KMS-11 (cell line): ENCODE data around the gene MIB2.
"Not testable (repeated sequence)": the region's sequence is repeated elsewhere in the genome, so short reads cannot be mapped to it uniquely, and the experiment has no call there.

Experiments used
- H2AFZ ChIP-seq: fragments of 200-600 bp; sonication (generic); 2 replicates; pipeline ENCODE4 v1.6.1; 2016; ENCODE audit warnings: antibody characterized with exemption, mixed run types, low read depth
- H3K27ac ChIP-seq: fragments of 200-600 bp; sonication (generic); 2 replicates; pipeline ENCODE4 v1.6.1; 2016; ENCODE audit warnings: mild to moderate bottlenecking, mixed run types
- H3K27me3 ChIP-seq: fragments of 200-600 bp; sonication (generic); 2 replicates; pipeline ENCODE4 v1.6.1; 2017; ENCODE audit warnings: mild to moderate bottlenecking, low read depth, mixed run types, moderate library complexity; ENCODE audit not compliant: insufficient read depth
- H3K36me3 ChIP-seq: fragments of 200-600 bp; sonication (generic); 2 replicates; pipeline ENCODE4 v1.6.1; 2017; ENCODE audit warnings: mild to moderate bottlenecking, mixed run types; ENCODE audit not compliant: insufficient read depth
- H3K4me1 ChIP-seq: fragments of 200-600 bp; sonication (generic); 2 replicates; pipeline ENCODE4 v1.6.1; 2016; ENCODE audit warnings: mild to moderate bottlenecking, low read depth, mixed run types; ENCODE audit not compliant: poor library complexity, severe bottlenecking
- H3K4me2 ChIP-seq: fragments of 200-600 bp; sonication (generic); 2 replicates; pipeline ENCODE4 v1.7.0; 2016; ENCODE audit warnings: mild to moderate bottlenecking, mixed run types
- H3K4me3 ChIP-seq: fragments of 200-600 bp; sonication (generic); IDR thresholded peaks from 2 replicates; pipeline ENCODE4 v1.6.1; 2017; ENCODE audit warnings: low read depth, low read length, mixed read lengths; ENCODE audit not compliant: insufficient read depth
- H3K79me2 ChIP-seq: fragments of 200-600 bp; sonication (generic); 2 replicates; pipeline ENCODE4 v1.6.1; 2016; ENCODE audit warnings: low read depth, mixed run types; ENCODE audit not compliant: insufficient read depth
- H3K9ac ChIP-seq: fragments of 200-600 bp; sonication (generic); 2 replicates; pipeline ENCODE4 v1.6.1; 2016; ENCODE audit warnings: mild to moderate bottlenecking, mixed run types
- H4K20me1 ChIP-seq: fragments of 200-600 bp; sonication (generic); 2 replicates; pipeline ENCODE4 v1.6.1; 2016; ENCODE audit warnings: mild to moderate bottlenecking, mixed run types; ENCODE audit not compliant: insufficient read depth
- CTCF ChIP-seq: fragments of 200-600 bp; sonication (generic); conservative IDR thresholded peaks from 2 replicates; pipeline ENCODE4 v1.6.1; 2017; ENCODE audit warnings: low read depth, mild to moderate bottlenecking, antibody characterized with exemption, low read length, moderate library complexity, mixed read lengths

Gene MIB2

GRCh38 chr1:1658583-1659549 lies 43.6 kb downstream of the MIB2 start, which contains the start of gene CDK11B:
CDK11B (minus strand) TSS chr1:1659004; CDS start chr1:1657485, 1,519 bp downstream.
- not testable (repeated sequence) for H3K4me1 ChIP-seq, H4K20me1 ChIP-seq, H3K27me3 ChIP-seq, H3K4me3 ChIP-seq
- peaks cover 19% of the 10 kb centered on the region; the same call in 1 of the 2 replicates for H3K36me3 ChIP-seq
- TF ChIP-seq CTCF: peak; percentile 45; the same call in 1 of the 2 replicates
- H3K4me2 ChIP-seq: peak within 1 kb of the TSS; percentile 39; the same call in 1 of the 2 replicates
- peaks cover 13% of the 10 kb centered on the region; the same call in 1 of the 2 replicates for H3K79me2 ChIP-seq
- H2AFZ ChIP-seq: peak within 1 kb of the TSS; percentile 52
- peak within 1 kb of the TSS; percentile 63; the same call in 1 of the 2 replicates for H3K9ac ChIP-seq
- peak within 1 kb of the TSS; percentile 75 for H3K27ac ChIP-seq

- H2AFZ ChIP-seq, H4K20me1 ChIP-seq, H3K4me1 ChIP-seq, H3K4me3 ChIP-seq, H3K36me3 ChIP-seq, H3K27ac ChIP-seq, H3K79me2 ChIP-seq, H3K9ac ChIP-seq, H3K27me3 ChIP-seq, H3K4me2 ChIP-seq: not testable (repeated sequence)
Observed at GRCh38 chr1:1662392-1662791, 47.1 kb downstream of the MIB2 start.

DNA sequence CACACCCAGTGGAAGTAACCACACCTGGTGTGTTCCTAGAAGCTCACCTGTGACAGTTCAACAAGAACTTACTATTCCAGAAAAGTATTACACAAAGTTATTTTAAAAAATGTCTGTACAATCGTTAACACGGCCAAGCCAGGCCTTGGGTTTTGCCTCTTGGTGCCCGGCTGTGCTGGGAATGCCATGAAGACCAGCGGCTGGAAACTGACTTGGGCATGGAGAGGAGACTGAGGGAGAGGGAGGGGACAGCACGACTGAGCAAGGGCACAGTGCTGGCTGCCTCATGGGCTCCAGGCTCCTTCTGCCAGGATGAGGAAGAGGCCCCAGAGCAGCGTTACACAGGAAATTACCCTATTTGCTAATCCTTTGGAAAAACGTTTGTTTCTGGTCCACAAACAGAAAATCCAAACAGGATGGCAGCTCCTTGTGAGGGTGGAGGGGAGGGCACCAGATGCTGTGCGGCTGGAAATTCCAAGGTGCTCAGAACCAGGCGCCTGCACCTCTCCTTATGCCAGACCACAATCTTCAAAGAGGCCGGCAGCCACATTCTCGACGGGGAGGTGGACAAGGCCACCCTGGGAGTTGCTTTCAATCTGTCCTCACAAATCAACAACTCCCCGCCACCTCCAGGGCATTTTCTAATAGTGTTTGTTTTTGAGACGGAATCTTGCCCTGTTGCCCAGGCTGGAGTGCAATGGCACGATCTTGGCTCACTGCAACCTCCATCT lies 47.7 kb downstream of the MIB2 start:
- not testable (repeated sequence) for H3K36me3 ChIP-seq, H3K79me2 ChIP-seq

DNA sequence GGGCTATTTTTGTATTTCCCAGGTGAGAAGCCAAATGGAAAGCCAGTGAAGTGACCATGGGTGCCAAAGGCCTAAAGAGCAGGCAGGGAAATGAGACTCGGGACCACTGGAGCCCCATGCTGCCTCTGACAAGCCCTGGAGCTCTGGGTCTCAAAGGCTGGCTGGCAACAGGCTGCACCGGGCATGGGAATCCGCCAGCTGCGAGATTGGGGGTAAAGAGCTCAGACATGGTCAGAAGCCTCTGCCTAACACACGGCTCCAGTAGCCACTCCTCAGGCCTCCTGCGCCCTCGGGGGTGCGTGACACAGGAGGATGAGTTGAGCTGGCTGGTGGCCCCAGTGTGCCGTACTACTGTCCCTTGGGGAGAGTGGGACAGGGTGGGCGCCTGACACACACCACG lies 49.0 kb downstream of the MIB2 start:
- H3K9ac ChIP-seq, H3K36me3 ChIP-seq, H3K27me3 ChIP-seq, H3K4me3 ChIP-seq, H4K20me1 ChIP-seq, H3K4me1 ChIP-seq, H3K4me2 ChIP-seq, H3K27ac ChIP-seq, H3K79me2 ChIP-seq, H2AFZ ChIP-seq: not testable (repeated sequence)

More for the DNA sequence above, 47.7 kb downstream of the MIB2 start:
- H2AFZ ChIP-seq, H3K4me2 ChIP-seq, H3K27ac ChIP-seq, H3K4me3 ChIP-seq, H3K4me1 ChIP-seq, H4K20me1 ChIP-seq, H3K9ac ChIP-seq, H3K27me3 ChIP-seq: not testable (repeated sequence)

GRCh38 chr1:1664941-1665814 lies 49.9 kb downstream of the MIB2 start:
- H2AFZ ChIP-seq: no peak overlapping the region
- no peak overlapping the region for H3K4me2 ChIP-seq
- TF ChIP-seq CTCF: no peak
- no peak overlapping the region for H3K4me3 ChIP-seq
- no peak overlapping the region for H3K9ac ChIP-seq
- H3K27ac ChIP-seq: no peak overlapping the region
- no peaks in the 10 kb centered on the region for H3K4me1 ChIP-seq
- H3K27me3 ChIP-seq: no peaks in the 10 kb centered on the region
- H3K79me2 ChIP-seq: no peaks in the 10 kb centered on the region
- no peaks in the 10 kb centered on the region for H3K36me3 ChIP-seq
- H4K20me1 ChIP-seq: no peaks in the 10 kb centered on the region
